GM10847 (cell line): ENCODE results near the gene ARHGAP31.
A peak's percentile ranks its signal among the peaks of the same experiment; 100 is the strongest.

Experiments used
- POLR2A ChIP-seq: IDR thresholded peaks from 2 replicates; pipeline ENCODE4 v1.6.1; 2011; ENCODE audit not compliant: insufficient read length; ENCODE audit errors: extremely low read depth

The ARHGAP31 gene

DNA sequence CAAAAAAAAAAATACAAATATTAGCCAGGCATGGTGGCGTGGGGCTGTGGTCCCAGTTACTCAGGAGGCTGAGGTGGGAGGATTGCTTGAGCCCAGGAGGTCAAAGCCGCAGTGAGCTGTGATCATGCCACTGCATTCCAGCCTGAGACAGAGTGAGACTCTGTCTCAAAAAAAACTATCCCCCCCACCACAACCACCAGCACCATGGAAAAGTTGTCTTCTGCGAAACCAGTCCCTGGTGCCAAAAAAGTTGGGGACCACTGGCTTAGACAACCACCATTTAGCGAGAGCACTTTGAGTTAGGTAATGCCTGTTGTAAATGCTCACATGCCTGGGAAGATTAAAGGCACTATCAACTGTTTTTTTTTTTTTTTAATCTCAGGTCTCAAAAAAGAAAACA, 15.4 kb downstream of the ARHGAP31 start:
- no peak for TF ChIP-seq POLR2A

DNA sequence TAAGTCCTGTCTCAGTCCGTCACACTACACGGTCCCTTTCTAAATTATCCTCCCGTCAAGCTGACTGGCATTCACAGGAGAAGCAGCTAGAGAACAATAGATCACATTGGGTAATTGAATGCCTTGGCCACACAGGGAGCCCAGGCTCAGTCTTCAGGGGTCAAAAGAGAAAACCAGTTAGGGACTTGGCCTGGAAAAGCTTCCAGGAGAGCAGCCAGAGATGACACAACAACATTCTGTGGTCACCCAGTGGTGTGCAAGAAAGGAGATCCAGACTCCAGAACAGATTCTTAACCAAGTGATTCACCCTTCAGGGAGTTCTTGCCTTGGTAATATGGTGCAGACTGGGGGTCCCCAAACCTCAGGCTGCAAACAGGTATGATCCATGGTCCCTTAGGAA, 15.9 kb downstream of the ARHGAP31 start:
- no peak for TF ChIP-seq POLR2A

DNA sequence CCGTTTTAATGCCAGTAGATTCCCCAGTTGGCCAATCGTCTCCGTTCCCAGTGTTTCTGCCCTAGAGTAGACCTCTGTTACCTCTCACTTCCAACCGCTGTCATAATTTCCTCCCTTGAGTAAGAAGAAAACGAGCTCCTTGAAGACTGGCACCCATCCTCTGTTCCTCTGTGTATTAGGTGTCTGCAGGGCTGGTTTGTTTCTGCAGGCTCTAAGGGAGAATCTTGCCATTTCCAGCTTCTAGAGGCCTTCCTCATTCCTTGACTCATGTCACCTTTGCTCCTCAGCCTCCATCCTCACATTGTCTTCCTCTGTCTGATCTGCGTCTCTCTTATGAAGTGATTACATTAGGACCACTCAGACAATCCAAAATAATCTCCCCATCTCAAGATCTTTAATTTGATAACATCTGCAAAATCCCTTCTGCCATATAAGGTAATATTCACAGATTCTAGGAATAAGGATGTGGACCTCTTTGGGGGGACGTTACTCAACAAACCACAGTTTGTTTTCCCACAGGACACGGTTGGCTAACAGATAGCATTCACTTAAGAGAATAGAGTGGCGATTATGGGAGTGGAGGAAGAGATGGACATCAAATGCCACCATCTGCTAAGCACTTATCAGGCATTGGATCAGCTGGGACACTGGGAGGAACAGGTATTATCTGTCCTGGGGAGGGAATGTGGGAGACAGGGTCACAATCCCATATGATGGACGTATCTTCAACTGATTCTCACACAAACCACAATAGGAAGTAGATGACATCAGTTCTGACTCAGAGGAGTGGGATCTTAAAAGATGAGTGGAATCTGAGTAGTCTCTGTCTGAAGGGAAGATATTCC, 17.1 kb downstream of the ARHGAP31 start:
- no peak for TF ChIP-seq POLR2A

DNA sequence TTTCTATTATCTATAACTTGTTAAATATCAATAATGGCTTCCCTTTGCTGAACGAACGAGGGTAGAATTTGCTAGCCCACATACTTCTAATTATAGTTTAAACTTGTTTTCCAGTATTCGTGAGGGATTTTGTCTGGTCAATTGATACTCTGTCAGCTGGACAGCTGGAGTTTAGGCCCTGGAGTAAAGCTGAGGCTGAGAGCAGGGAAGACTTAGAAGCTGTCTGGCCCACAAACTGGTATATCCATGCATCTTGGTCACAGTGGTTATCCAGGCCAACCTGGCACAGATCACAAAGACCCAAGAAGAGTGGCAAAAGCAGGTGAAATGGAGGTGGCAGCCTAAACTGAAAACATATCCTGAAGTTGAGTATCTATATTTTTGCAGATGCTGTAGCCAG, 19.3 kb downstream of the ARHGAP31 start:
- no peak for TF ChIP-seq POLR2A

DNA sequence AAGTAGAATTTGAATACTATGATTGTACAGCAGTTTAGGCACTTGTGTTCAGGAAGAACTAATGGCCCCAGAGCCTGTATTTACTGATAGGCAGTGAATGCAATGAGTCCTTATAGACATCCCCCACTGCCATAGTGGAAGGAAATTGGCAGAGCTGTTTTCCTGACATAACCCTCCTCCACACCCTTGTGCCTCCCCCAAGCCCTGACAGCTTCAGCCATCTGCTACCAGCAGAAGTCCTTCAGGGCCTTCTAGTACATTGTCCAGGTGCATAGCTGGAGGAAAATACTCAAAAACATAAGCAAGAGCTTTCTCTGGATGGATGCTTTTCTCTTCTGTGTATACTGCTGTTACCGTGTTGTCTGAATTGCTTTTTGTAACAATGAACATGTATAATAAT, 20.6 kb downstream of the ARHGAP31 start:
- no peak for TF ChIP-seq POLR2A

DNA sequence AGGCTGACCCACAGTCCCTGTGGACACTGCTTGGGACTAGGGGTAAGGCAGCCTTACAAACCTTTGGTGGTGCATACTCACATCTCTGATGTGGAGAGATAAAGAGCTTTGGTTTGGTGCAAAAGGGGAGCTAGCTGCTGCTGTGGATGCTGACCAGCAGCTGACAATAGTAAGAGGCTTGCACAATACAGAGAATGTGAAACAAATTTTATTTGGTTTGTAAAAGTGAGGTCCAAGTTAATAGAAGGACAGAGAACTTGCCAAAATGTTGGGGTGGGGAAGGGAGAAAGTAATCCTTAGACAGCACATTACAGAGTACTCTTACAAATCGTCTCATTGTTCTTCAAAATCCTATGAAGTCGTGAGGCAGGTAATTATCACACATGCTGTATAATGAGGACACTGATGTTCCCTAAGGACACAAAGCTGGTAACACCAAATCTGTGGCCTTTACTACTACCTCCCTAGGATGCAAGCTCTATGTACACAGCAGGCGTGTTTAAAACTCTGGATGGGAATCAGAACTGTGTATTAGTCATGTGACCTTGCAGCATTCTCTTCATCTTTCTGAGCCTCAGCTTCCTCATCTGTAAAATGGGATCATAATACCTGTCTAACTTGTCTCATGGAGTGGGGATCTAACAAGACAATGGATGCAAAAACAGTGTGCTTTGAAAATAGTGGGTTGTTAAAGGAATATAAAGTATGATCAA, 21.6 kb downstream of the ARHGAP31 start:
- no peak for TF ChIP-seq POLR2A

DNA sequence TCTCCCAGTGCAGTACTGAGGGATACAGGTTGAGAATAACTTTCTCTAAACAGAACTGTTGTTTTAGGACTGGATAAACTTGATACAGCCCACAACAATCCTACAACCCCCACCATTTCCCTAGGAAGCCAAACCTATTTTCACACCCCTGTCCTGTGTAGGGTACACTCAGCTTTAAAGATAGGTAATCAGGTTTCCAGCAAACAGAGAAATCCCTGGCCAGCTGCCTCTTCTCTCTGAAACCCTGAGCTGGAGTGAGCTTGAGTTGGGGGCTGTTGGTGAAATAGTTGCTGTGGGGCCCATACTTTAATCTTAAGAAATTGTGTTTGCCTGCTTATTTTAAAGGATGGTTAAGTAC, 22.1 kb downstream of the ARHGAP31 start:
- no peak for TF ChIP-seq POLR2A

DNA sequence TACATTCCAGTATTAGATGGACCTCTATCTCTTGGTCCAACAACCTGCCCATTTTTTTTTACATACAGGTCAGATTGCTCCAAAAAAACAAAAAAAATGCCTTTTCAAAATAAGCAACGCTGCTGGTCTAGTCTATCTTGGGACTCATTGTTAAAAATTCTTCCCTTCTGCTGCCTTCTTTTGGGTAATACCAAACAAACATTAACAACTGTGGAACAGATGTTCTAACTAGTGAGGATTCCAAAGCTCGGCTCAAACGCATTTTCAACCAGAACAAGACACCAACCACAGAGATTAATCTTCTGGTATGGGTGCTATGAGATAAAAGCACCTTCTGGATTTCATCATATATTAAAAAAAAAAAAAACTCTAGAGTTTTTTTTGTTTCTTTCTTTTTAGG, 24.7 kb downstream of the ARHGAP31 start:
- TF ChIP-seq POLR2A: no peak

DNA sequence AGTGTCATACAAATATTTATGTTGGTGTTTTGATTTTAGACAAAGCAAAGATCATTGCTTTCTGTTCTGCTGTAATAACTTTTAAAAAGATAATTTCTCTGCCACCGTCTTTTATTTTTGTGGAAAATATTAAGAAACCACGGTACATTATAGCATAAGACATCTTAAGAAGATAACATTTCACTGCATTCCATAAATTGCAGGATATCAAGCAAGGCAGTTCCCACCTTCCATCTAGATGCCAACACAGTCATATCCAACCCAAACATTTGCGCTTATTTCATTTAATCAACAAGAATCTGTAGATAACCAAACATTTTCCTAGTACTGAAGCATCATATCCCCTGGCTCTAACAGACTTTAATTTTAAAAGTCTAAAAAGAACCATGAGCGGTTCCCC, 25.1 kb downstream of the ARHGAP31 start:
- TF ChIP-seq POLR2A: no peak

DNA sequence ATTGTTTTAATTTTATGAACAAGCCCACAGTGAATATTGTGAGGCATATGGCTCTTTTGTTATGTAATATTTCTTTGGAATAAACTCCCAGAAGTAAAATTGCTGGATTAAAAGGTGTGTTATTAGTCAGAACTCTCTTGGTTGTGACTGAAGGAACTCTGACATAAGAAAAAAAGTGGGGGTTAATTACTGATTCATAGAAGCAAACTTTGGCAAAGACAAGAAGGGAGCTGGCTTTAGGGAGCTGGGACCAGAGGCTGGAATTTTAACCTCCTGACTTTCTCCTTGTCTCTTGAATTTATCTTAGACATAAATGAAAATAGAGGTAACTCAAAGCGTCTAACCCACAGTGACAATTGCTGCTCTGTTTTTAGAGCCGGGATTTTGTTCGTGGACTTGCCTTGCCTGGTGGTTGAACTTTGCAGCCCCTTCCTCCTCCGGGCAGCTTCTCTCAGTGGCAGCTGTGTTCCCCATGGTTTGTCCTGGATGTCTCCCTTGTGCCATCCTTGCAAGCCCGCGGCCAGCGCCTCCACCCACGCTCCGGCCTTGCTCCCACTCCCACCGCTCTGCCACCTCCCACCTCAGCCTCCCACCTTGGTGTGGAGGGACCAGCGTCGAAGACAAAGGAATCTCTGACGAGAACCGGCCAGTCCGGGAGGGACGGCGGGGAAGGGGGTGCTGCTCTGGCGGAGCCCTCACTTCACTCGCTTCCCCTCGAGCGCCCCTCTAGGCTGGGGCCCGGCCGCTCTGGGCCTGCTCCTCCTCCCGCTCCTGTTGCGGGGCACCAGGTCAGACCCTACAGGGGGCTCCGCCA, 28.0 kb downstream of the ARHGAP31 start:
- no peak for TF ChIP-seq POLR2A

DNA sequence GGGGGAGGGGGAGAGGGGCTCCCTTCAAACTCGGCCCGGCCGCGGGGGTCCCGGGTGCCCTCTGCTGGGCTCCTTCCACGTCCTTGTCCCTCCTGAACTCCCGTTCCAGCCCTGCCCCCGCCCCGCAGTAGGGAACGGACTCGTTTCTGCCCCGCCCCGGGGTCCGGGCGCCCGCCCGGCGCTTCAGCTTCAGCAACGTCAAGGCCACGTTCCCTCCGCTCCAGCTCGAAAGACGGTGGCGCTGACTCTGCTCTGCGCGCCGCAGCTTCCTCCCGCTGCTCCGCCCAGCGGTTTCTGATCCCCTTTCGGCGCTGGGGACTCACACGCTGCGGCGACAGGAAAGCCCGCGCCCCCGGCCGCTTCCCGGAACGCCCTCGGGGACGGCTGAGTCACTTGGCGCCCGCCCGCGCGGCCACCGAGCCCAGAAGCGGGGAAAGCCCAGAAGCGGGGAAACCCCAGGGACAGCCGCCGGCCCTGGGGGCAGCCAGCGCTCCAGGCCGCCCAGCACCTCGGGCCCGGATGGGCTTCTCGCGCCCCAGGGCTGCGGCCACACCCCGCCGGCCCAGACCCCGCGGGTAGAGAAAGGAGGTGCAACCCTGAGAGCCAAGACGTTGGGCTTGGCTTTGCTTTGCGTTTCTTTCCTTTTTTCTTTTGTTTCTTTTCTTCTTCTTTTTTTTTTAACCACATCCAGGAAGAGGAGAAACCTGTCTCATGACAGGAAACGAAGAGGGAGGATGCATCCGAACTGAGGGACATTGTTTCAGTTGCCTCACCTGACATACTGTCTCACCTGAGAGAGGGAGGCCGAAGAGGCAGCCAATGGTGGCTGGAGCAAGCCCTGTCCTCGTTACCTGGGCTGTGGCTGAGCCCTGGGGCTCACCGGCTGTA, 28.9 kb downstream of the ARHGAP31 start:
- TF ChIP-seq POLR2A: peak; percentile 64

DNA sequence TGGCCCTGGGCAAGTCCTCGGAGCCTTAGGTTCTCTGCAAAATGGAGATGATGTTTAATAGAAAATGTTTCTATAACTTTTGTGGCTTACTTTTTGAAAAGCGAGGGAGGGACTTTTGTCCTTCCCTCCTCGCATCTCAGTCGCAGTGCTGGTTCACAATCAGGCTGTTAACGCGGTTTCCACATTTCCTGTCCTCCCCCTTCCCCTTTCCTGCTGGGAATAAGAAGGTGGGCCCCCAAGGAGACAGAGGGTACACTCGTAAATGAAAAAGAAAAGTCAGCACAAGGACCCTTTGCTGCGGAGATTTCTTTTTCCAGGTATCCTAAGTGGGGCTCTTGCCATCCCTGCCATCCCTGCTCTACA, 29.5 kb downstream of the ARHGAP31 start:
- TF ChIP-seq POLR2A: no peak

DNA sequence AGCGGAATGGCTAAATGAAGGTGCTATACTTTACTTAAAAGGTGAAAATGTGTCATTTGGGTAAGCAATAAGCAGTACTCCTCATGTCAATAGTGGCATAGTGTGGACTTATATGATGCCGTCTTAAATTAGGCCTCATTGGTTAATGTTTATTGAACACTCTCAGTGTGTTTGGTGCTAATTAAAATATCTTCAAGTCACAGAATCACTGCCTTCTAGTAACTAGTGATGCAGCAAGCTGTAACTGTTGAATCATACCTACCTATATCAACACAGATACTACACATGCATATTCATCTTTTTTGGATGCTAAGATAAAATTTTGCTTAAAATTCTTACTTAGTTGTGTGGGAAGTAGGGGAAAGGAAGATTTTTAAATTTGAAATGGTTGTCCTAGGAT, 30.7 kb downstream of the ARHGAP31 start:
- TF ChIP-seq POLR2A: no peak

DNA sequence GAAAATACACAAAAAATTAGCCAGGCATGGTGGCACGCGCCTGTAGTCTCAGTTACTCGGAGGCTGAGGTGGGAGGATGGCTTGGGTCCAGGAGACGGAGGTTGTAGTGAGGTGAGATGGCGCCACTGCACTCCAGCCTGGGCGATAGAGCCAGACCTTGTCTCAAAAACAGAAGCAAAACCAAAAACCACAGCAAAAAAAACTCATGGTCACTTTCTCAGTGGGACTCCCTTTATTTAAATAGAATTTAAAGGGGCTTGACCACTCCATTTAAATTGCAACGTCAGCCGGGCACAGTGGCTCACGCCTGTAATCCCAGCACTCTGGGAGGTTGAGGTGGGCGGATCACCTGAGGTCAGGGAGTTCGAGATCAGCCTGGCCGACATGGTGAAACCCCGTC, 32.8 kb downstream of the ARHGAP31 start:
- TF ChIP-seq POLR2A: no peak

DNA sequence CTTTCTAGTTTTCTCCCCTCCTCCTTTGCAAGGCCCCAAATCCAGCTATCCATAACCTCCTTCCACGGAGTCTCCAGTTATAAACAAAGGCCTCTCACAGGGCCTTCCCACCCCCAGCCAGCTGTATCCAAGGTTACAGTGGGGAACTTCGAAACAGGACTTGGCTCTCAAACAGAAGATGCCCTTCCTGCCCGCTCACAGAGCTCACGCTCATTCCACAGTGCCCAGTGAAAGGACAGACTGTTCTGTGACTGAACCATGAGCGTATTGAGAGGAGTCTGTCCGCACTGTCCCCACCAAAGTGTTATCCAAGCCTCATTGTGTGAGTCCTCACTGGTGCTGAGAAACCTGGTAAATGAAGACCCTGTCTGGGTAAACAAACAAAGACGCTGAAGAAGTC, 35.4 kb downstream of the ARHGAP31 start:
- no peak for TF ChIP-seq POLR2A
